ENCODE results near the gene PTOV1.

The PTOV1 gene

DNA sequence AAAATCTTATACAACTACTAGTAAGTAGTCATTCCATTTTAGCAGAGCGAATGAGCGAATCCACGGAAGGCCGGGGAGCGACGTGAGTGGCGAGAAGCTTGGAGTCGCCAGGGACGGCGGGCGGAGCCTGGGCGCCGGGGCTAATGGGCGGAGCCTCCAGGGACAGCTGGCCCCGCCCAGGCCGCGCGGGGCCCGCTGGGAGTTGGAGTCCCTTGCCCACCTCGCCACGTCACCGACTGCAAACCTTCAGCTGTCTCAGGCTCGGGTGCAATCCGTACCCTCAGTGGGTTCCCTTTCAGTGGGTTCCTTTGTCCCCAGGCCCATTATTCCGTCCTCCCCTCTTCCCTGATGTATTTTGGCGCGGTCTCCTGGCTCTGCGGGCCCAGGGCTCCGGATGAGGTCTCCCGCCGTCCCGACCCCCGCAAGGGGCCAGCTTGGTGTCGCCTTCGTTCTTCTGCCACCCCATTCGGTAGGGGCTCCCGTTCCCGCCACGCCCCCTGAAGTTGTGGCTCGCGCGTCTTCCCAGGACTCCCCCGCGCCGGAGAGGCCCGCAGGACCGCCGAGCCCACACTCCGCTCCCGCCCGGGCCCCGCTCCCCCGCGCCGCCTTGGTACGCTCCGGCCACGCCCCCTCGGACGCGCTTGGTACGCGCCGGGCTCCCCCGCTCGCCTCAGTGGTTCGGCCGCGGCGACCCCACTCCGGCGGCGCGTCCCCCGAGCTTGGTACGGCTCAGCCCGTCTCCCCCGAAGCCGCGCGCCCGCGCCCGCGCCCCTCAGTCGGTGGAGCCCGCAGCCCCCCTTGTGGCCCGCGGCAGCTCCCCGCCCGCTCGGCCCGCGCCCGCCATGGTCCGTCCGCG, at the start of gene PTOV1:
Gene PTOV1 (plus strand): TSS at position 673 of the 856 bp plus-strand sequence.
- TF ChIP-seq, protein P1, sequence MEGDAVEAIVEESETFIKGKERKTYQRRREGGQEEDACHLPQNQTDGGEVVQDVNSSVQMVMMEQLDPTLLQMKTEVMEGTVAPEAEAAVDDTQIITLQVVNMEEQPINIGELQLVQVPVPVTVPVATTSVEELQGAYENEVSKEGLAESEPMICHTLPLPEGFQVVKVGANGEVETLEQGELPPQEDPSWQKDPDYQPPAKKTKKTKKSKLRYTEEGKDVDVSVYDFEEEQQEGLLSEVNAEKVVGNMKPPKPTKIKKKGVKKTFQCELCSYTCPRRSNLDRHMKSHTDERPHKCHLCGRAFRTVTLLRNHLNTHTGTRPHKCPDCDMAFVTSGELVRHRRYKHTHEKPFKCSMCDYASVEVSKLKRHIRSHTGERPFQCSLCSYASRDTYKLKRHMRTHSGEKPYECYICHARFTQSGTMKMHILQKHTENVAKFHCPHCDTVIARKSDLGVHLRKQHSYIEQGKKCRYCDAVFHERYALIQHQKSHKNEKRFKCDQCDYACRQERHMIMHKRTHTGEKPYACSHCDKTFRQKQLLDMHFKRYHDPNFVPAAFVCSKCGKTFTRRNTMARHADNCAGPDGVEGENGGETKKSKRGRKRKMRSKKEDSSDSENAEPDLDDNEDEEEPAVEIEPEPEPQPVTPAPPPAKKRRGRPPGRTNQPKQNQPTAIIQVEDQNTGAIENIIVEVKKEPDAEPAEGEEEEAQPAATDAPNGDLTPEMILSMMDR (IDR thresholded peaks at IDR 0.05; ENCODE audit: control insufficient read depth, insufficient read depth, low read depth, low read length, missing control alignments) = no peak
- H3K4me3 ChIP-seq (ENCODE audit: control insufficient read depth, low read depth, low read length) = peak within 1 kb of the TSS; percentile 87
- peak; percentile 56 for DNase-seq (ENCODE audit: low read depth)

DNA sequence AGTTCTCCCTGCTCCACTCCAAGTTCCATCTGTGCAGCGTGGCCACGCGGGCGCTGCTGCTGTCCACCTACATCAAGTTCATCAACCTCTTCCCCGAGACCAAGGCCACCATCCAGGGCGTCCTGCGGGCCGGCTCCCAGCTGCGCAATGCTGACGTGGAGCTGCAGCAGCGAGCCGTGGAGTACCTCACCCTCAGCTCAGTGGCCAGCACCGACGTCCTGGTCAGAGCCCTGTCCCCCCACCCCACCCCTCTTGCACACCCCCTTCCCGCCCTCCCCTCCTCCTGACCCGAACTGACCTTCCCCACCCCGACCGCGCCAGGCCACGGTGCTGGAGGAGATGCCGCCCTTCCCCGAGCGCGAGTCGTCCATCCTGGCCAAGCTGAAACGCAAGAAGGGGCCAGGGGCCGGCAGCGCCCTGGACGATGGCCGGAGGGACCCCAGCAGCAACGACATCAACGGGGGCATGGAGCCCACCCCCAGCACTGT, 49.5 kb upstream of the PTOV1 start:
- DNase-seq (ENCODE audit: low read depth) = no peak
- TF ChIP-seq, protein P1 (IDR thresholded peaks at IDR 0.05; ENCODE audit: control insufficient read depth, insufficient read depth, low read depth, low read length, missing control alignments) = no peak
- H3K4me3 ChIP-seq (ENCODE audit: control insufficient read depth, low read depth, low read length) = no peak overlapping the region

DNA sequence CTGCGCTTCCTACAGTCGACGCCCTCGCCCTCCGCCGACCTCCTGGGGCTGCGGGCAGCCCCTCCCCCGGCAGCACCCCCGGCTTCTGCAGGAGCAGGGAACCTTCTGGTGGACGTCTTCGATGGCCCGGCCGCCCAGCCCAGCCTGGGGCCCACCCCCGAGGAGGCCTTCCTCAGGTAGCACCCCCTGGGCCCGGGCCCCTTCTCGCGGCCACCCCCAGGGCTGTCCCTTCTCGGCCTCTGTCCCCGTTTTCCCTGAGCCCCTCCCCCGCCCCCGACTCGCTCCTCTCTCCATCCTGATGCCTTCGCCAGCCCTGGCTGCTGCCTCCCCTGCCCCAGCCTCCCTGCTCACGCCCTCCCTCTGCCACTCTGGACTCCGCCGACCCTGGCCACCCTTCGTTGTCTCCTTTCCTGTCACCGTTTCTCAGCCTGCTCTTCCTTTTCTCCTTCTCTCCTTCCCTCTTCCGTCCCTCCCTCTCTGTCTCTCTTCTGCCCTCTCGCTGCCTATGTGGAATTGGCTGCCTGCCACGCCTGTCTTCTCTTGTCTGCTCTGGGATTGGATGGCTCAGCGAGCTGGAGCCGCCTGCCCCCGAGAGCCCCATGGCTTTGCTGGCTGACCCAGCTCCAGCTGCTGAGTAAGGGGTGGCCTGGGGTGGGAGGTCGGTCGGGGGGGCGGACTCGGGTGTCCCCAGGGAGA, 48.8 kb upstream of the PTOV1 start:
- DNase-seq (ENCODE audit: low read depth) = no peak
- no peak overlapping the region for H3K4me3 ChIP-seq (ENCODE audit: control insufficient read depth, low read depth, low read length)
- TF ChIP-seq, protein P1 (IDR thresholded peaks at IDR 0.05; ENCODE audit: control insufficient read depth, insufficient read depth, low read depth, low read length, missing control alignments) = peak; percentile 12

DNA sequence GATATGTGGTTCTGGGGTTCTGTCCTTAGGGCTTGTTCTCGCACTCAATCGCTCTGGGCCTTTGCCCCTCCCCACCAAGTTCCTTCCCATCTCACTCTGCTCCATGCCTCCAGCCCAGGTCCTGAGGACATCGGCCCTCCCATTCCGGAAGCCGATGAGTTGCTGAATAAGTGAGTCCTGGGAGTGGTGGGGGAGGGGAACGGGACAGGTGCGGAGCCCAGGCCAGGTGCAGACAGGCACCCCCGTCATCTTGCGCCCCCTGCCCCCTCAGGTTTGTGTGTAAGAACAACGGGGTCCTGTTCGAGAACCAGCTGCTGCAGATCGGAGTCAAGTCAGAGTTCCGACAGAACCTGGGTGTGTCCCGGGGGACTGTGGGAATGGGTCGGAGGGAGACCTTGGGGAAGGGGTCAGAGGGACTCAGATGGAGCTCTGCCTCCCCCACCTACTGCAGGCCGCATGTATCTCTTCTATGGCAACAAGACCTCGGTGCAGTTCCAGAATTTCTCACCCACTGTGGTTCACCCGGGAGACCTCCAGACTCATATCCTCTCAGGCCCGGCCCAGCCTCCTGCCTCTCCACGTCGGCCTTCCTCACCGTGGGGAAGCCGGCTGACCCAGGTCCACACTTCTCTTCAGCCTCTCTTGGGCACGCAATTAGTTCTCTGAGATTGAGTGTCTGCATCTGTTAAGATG, 48.0 kb upstream of the PTOV1 start:
- no peak for DNase-seq (ENCODE audit: low read depth)
- no peak overlapping the region for H3K4me3 ChIP-seq (ENCODE audit: control insufficient read depth, low read depth, low read length)
- TF ChIP-seq, protein P1 (IDR thresholded peaks at IDR 0.05; ENCODE audit: control insufficient read depth, insufficient read depth, low read depth, low read length, missing control alignments) = no peak

DNA sequence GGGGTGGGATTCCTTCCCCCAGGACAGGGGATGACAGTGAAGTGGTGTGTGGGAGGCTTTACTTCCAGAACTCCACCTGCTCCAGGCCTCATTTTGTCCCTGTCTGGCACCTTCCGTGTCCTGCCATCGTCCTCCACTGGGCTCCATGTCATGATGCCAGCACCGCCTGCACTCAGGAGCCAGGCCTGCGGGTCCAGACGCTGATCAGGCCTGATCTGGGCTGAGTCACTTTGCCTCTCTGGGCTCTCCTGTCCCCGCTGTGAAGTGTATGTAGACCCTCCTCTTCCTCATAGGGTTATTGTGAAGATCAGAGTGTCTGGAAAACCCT, 47.5 kb upstream of the PTOV1 start:
- no peak overlapping the region for H3K4me3 ChIP-seq (ENCODE audit: control insufficient read depth, low read depth, low read length)
- DNase-seq (ENCODE audit: low read depth) = no peak
- TF ChIP-seq, protein P1 (IDR thresholded peaks at IDR 0.05; ENCODE audit: control insufficient read depth, insufficient read depth, low read depth, low read length, missing control alignments) = no peak

DNA sequence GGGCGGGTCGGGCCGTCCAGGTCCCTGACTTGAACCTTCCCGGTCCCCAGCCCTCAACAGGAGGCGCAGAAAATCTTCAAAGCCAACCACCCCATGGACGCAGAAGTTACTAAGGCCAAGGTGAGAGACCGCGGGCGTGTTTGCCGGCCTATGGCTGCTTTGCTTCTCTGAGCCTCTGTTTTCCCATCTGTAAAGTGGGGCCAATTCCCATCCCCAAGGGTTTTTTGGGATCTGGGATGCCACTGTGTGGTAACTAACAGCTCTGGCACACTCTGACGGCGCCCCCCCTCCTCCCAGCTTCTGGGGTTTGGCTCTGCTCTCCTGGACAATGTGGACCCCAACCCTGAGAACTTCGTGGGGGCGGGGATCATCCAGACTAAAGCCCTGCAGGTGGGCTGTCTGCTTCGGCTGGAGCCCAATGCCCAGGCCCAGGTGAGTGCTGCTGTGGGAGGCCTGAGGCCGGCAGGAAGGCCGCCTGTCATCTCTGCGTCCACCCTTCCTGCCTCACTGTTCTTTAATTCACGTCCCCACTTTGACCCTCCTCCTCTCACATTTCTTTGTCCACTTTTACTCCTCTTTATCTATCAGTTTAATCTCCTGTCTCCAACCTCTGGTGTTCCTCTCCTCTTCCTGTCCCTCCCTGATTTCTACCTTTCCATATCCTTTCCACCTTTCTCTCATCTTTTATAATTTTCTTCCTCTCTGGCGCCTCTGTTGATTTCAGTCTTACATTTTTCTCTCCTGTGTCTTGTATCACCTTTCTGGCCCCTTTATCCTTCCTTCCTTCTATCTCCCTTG, 44.9 kb upstream of the PTOV1 start:
- TF ChIP-seq, protein P1 (IDR thresholded peaks at IDR 0.05; ENCODE audit: control insufficient read depth, insufficient read depth, low read depth, low read length, missing control alignments) = no peak
- H3K4me3 ChIP-seq (ENCODE audit: control insufficient read depth, low read depth, low read length) = no peak overlapping the region
- no peak for DNase-seq (ENCODE audit: low read depth)
